HEK293T (cell line): ENCODE results near the gene TEPSIN.

ENCODE experiments used
- CTCF ChIA-PET: fragments of 350-600 bp; formaldehyde crosslinking; extraction: SDS; loops from one replicate; lab custom pipeline; 2021; ENCODE audit warnings: antibody characterized with exemption, inconsistent platforms; lab: Yijun Ruan, JAX
- POLR2A ChIA-PET: fragments of 350-600 bp; formaldehyde crosslinking; extraction: SDS; loops from one replicate; lab custom pipeline; 2020; ENCODE audit warnings: antibody characterized with exemption, inconsistent platforms; lab: Yijun Ruan, JAX
- DNase-seq: peaks from one replicate; pipeline ENCODE4 v3.0.0; 2012; ENCODE audit warnings: mixed read lengths; ENCODE audit errors: extremely low spot score
- ARNT ChIP-seq: fragments of 450-650 bp; IDR thresholded peaks from 2 replicates; pipeline ENCODE4 v1.6.1; 2017; ENCODE audit warnings: mild to moderate bottlenecking
- BHLHE40 ChIP-seq: fragments of 450-650 bp; IDR thresholded peaks from 2 replicates; pipeline ENCODE4 v1.6.1; 2016; ENCODE audit warnings: mild to moderate bottlenecking, moderate library complexity, borderline replicate concordance
- CTBP1 ChIP-seq: fragments of 450-650 bp; IDR thresholded peaks from 2 replicates; pipeline ENCODE4 v1.6.1; 2016; ENCODE audit warnings: borderline replicate concordance
- ELF4 ChIP-seq: fragments of 450-650 bp; IDR thresholded peaks from 2 replicates; pipeline ENCODE4 v1.6.1; 2017; ENCODE audit warnings: antibody characterized with exemption
- FOXA1 ChIP-seq: fragments of 450-650 bp; IDR thresholded peaks from 2 replicates; pipeline ENCODE4 v1.6.1; 2016; ENCODE audit warnings: mild to moderate bottlenecking
- FOXK2 ChIP-seq: fragments of 450-650 bp; IDR thresholded peaks from 2 replicates; pipeline ENCODE4 v1.6.1; 2016; ENCODE audit warnings: mild to moderate bottlenecking
- FOXM1 ChIP-seq: fragments of 450-650 bp; IDR thresholded peaks from 2 replicates; pipeline ENCODE4 v1.6.1; 2017; ENCODE audit warnings: mild to moderate bottlenecking, borderline replicate concordance
- HDGF ChIP-seq: fragments of 450-650 bp; IDR thresholded peaks from 2 replicates; pipeline ENCODE4 v1.6.1; 2017; ENCODE audit warnings: antibody characterized with exemption, borderline replicate concordance
- L3MBTL2 ChIP-seq: fragments of 450-650 bp; conservative IDR thresholded peaks from 2 replicates; pipeline ENCODE4 v1.6.1; 2016; ENCODE audit warnings: mild to moderate bottlenecking
- LEF1 ChIP-seq: fragments of 450-650 bp; IDR thresholded peaks from 2 replicates; pipeline ENCODE4 v1.6.1; 2017; ENCODE audit warnings: mild to moderate bottlenecking, borderline replicate concordance
- NFRKB ChIP-seq: fragments of 450-650 bp; IDR thresholded peaks from 2 replicates; pipeline ENCODE4 v1.6.1; 2016; ENCODE audit warnings: mild to moderate bottlenecking, moderate library complexity
- PKNOX1 ChIP-seq: fragments of 450-650 bp; IDR thresholded peaks from 2 replicates; pipeline ENCODE4 v1.6.1; 2016
- SP1 ChIP-seq: fragments of 450-650 bp; IDR thresholded peaks from 2 replicates; pipeline ENCODE4 v1.6.1; 2017
- SUZ12 ChIP-seq: fragments of 450-650 bp; IDR thresholded peaks from 2 replicates; pipeline ENCODE4 v1.6.1; 2016; ENCODE audit warnings: mild to moderate bottlenecking
- TARDBP ChIP-seq: fragments of 450-650 bp; IDR thresholded peaks from 2 replicates; pipeline ENCODE4 v1.6.1; 2016
- ZNF384 ChIP-seq: fragments of 450-650 bp; IDR thresholded peaks from 2 replicates; pipeline ENCODE4 v1.6.1; 2016

The TEPSIN gene

GRCh38 chr17:81273698-81274470, 35.0 kb upstream of the TEPSIN start:
- ChIA-PET POLR2A (no interaction called here), CTCF (no interaction called here)
- TF ChIP-seq CTBP1 (no peak), ELF4 (no peak), NFRKB (no peak), FOXM1 (no peak), ARNT (no peak), BHLHE40 (no peak), FOXA1 (no peak), ZNF384 (no peak), TARDBP (no peak), HDGF (no peak), SP1 (no peak), SUZ12 (no peak)
- no peak for DNase-seq

- DNase-seq = no peak
- POLR2A ChIA-PET = no interaction called here
- no peak for TF ChIP-seq SUZ12
- CTCF ChIA-PET = no interaction called here
Measured at GRCh38 chr17:81272616-81273015, 33.8 kb upstream of the TEPSIN start.

GRCh38 chr17:81271226-81271625, 32.4 kb upstream of the TEPSIN start:
- POLR2A ChIA-PET = interaction anchor here (1.9 kb wide), 1 partner anchor 242 kb away, joined by 4 read pairs; the partner anchor contains the start of gene ACTG1
- CTCF ChIA-PET = no interaction called here
- TF ChIP-seq ELF4 (no peak), BHLHE40 (no peak), NFRKB (no peak), SUZ12 (no peak), L3MBTL2 (no peak), FOXM1 (no peak), PKNOX1 (no peak), TARDBP (no peak), SP1 (no peak), FOXA1 (no peak), ARNT (no peak), FOXK2 (no peak), LEF1 (no peak), HDGF (no peak), ZNF384 (no peak), CTBP1 (no peak)

GRCh38 chr17:81270279-81270678, 31.4 kb upstream of the TEPSIN start:
- CTCF ChIA-PET = no interaction called here
- no peak for DNase-seq
- TF ChIP-seq FOXA1 = no peak
- TF ChIP-seq NFRKB = no peak
- TF ChIP-seq BHLHE40 = no peak
- POLR2A ChIA-PET = interaction anchor here (1.9 kb wide), 1 partner anchor 242 kb away, joined by 4 read pairs; the partner anchor contains the start of gene ACTG1

More at GRCh38 chr17:81271226-81271625, 32.4 kb upstream of the TEPSIN start:
- no peak for DNase-seq

GRCh38 chr17:81267390-81268067, 28.7 kb upstream of the TEPSIN start:
- CTCF ChIA-PET = interaction anchor here (0.9 kb wide), 1 partner anchor 22 kb away, joined by 3 read pairs; no protein-coding TSS in a partner anchor
- POLR2A ChIA-PET = no interaction called here
- no peak for DNase-seq
- TF ChIP-seq NFRKB = no peak
- no peak for TF ChIP-seq PKNOX1
- TF ChIP-seq BHLHE40 = no peak

- DNase-seq = no peak
- TF ChIP-seq HDGF = no peak
- TF ChIP-seq FOXK2 = no peak
- no peak for TF ChIP-seq NFRKB
- TF ChIP-seq ELF4 = no peak
- TF ChIP-seq FOXM1 = no peak
- TF ChIP-seq CTBP1 = no peak
- no peak for TF ChIP-seq PKNOX1
- no peak for TF ChIP-seq BHLHE40
- TF ChIP-seq LEF1 = no peak
- no peak for TF ChIP-seq SP1
- TF ChIP-seq ARNT = no peak
- no peak for TF ChIP-seq L3MBTL2
- no peak for TF ChIP-seq ZNF384
- TF ChIP-seq TARDBP = no peak
- TF ChIP-seq SUZ12 = no peak
- TF ChIP-seq FOXA1 = no peak
- POLR2A ChIA-PET = interaction anchor here (1.0 kb wide), 1 partner anchor 9 kb away, joined by 3 read pairs; no protein-coding TSS in a partner anchor
- CTCF ChIA-PET = no interaction called here
Measured at GRCh38 chr17:81265576-81265975, 26.7 kb upstream of the TEPSIN start.
